Measurements from ENCODE around the gene COL8A2. TPM values are rescaled to one million over a fixed set of nuclear protein-coding genes. Genes with fewer than 3 reads are reported as not detected.

COL8A2 gene
- total and polyA plus RNA-seq, 2 experiments from 2014 or later: 0.05 to 0.57 TPM

- no peaks in the 10 kb centered on the region for H3K4me1 ChIP-seq (ENCODE audit: low read depth)
- peaks cover 12% of the 10 kb centered on the region for H3K36me3 ChIP-seq
- no peaks in the 10 kb centered on the region for H3K9me3 ChIP-seq (ENCODE audit: low read depth)
- no peak overlapping the region for H3K4me3 ChIP-seq
- no peaks in the 10 kb centered on the region for H3K27me3 ChIP-seq
- DNase-seq (ENCODE audit: low read depth in 1 of 2, low spot score in 1 of 2): peak in 1 of 2 donors; percentile 96
- no peak overlapping the region for H3K27ac ChIP-seq
- TF ChIP-seq CTCF (IDR thresholded peaks at IDR 0.05; ENCODE audit: low read depth, low read length): no peak
Observed at GRCh38 chr1:36133484-36133883, 8.5 kb upstream of the COL8A2 start.

GRCh38 chr1:36132029-36132428, 7.0 kb upstream of the COL8A2 start:
- no peaks in the 10 kb centered on the region for H3K27me3 ChIP-seq
- TF ChIP-seq CTCF (IDR thresholded peaks at IDR 0.05; ENCODE audit: low read depth, low read length): no peak

GRCh38 chr1:36128905-36129206, 3.8 kb upstream of the COL8A2 start:
- no peak for TF ChIP-seq CTCF (IDR thresholded peaks at IDR 0.05; ENCODE audit: low read depth, low read length)
- Histone ChIP-seq H3K9me3 (ENCODE audit: low read depth) (no peaks in the 10 kb centered on the region), H3K27me3 (peaks cover 27% of the 10 kb centered on the region), H3K36me3 (no peaks in the 10 kb centered on the region), H3K27ac (no peak overlapping the region), H3K4me3 (no peak overlapping the region), H3K4me1 (ENCODE audit: low read depth) (no peaks in the 10 kb centered on the region)
- no peak for DNase-seq (ENCODE audit: low read depth in 1 of 2, low spot score in 1 of 2)

More at GRCh38 chr1:36132029-36132428, 7.0 kb upstream of the COL8A2 start:
- no peak overlapping the region for H3K4me3 ChIP-seq
- DNase-seq (ENCODE audit: low read depth in 1 of 2, low spot score in 1 of 2): no peak
- H3K27ac ChIP-seq: no peak overlapping the region
- H3K36me3 ChIP-seq: peaks cover 4% of the 10 kb centered on the region
- no peaks in the 10 kb centered on the region for H3K4me1 ChIP-seq (ENCODE audit: low read depth)
- H3K9me3 ChIP-seq (ENCODE audit: low read depth): no peaks in the 10 kb centered on the region

- Histone ChIP-seq H3K27me3 (peaks cover 32% of the 10 kb centered on the region), H3K36me3 (no peaks in the 10 kb centered on the region), H3K4me3 (no peak overlapping the region), H3K9me3 (ENCODE audit: low read depth) (no peaks in the 10 kb centered on the region), H3K27ac (no peak overlapping the region), H3K4me1 (ENCODE audit: low read depth) (no peaks in the 10 kb centered on the region)
- TF ChIP-seq CTCF (IDR thresholded peaks at IDR 0.05; ENCODE audit: low read depth, low read length): no peak
- DNase-seq (ENCODE audit: low read depth in 1 of 2, low spot score in 1 of 2): peak in 1 of 2 donors; percentile 53
Observed at GRCh38 chr1:36128126-36128904, 3.3 kb upstream of the COL8A2 start.

- H3K36me3 ChIP-seq: no peaks in the 10 kb centered on the region
- no peak for TF ChIP-seq CTCF (IDR thresholded peaks at IDR 0.05; ENCODE audit: low read depth, low read length)
- H3K27me3 ChIP-seq: peaks cover 46% of the 10 kb centered on the region
- no peaks in the 10 kb centered on the region for H3K4me1 ChIP-seq (ENCODE audit: low read depth)
- no peak overlapping the region for H3K27ac ChIP-seq
- DNase-seq (ENCODE audit: low read depth in 1 of 2, low spot score in 1 of 2): no peak
- no peak overlapping the region for H3K4me3 ChIP-seq
- H3K9me3 ChIP-seq (ENCODE audit: low read depth): no peaks in the 10 kb centered on the region
Observed at GRCh38 chr1:36126797-36127500, 1.9 kb upstream of the COL8A2 start.

Measured in cardiac muscle cell (in vitro differentiated cells and primary cell).